ENCODE measurements around the gene OXCT2. TPM values are rescaled to one million over a fixed set of nuclear protein-coding genes. Genes with fewer than 3 reads are reported as not detected.

The OXCT2 gene
- total RNA-seq, 1 experiment from 2014 or later, result not detected

GRCh38 chr1:39762550-39763540, 8.3 kb downstream of the OXCT2 start:
- no peak for DNase-seq
- H3K27me3 ChIP-seq (ENCODE audit: control insufficient read depth, insufficient read depth, low read length), result no peaks in the 10 kb centered on the region
- H3K36me3 ChIP-seq (replicated peaks; ENCODE audit: control insufficient read depth, insufficient read depth, low read length), result no peaks in the 10 kb centered on the region
- H3K4me3 ChIP-seq (ENCODE audit: insufficient read depth, low read depth, low read length), result no peak overlapping the region

GRCh38 chr1:39761557-39762260, 9.4 kb downstream of the OXCT2 start:
- DNase-seq, result no peak
- Histone ChIP-seq H3K27me3 (ENCODE audit: control insufficient read depth, insufficient read depth, low read length) (no peaks in the 10 kb centered on the region), H3K36me3 (replicated peaks; ENCODE audit: control insufficient read depth, insufficient read depth, low read length) (no peaks in the 10 kb centered on the region), H3K4me3 (ENCODE audit: insufficient read depth, low read depth, low read length) (no peak overlapping the region)

DNA sequence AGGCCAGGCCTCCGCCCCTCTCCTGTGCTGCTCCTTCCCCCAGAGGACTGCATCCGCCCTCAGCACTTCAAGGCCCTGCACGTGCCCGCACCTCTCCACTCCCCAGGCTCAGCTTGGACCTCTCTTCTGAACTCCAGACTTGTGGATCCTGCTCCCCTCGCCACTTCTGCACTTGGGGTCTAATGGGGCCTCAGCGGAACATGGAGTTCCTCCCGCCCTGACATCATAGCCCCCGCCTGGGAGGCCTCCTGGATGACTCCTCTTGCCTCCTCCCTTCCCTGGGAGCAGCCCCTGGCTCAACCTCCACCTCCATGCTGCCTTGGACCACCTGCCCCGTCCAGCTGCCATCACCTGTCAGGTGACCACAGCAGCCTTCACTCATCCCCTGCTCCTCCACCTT, 10.1 kb downstream of the OXCT2 start:
- Histone ChIP-seq H3K27me3 (ENCODE audit: control insufficient read depth, insufficient read depth, low read length) (no peaks in the 10 kb centered on the region), H3K36me3 (replicated peaks; ENCODE audit: control insufficient read depth, insufficient read depth, low read length) (no peaks in the 10 kb centered on the region), H3K4me3 (ENCODE audit: insufficient read depth, low read depth, low read length) (no peak overlapping the region)
- no peak for DNase-seq

GRCh38 chr1:39760074-39761008, 10.8 kb downstream of the OXCT2 start:
- Histone ChIP-seq H3K36me3 (replicated peaks; ENCODE audit: control insufficient read depth, insufficient read depth, low read length) (no peaks in the 10 kb centered on the region), H3K27me3 (ENCODE audit: control insufficient read depth, insufficient read depth, low read length) (no peaks in the 10 kb centered on the region), H3K4me3 (ENCODE audit: insufficient read depth, low read depth, low read length) (no peak overlapping the region)
- DNase-seq, result no peak

GRCh38 chr1:39759436-39759726, 11.8 kb downstream of the OXCT2 start:
- H3K36me3 ChIP-seq (replicated peaks; ENCODE audit: control insufficient read depth, insufficient read depth, low read length), result no peaks in the 10 kb centered on the region
- no peaks in the 10 kb centered on the region for H3K27me3 ChIP-seq (ENCODE audit: control insufficient read depth, insufficient read depth, low read length)
- DNase-seq, result no peak
- H3K4me3 ChIP-seq (ENCODE audit: insufficient read depth, low read depth, low read length), result no peak overlapping the region

- no peaks in the 10 kb centered on the region for H3K27me3 ChIP-seq (ENCODE audit: control insufficient read depth, insufficient read depth, low read length)
- H3K36me3 ChIP-seq (replicated peaks; ENCODE audit: control insufficient read depth, insufficient read depth, low read length), result peaks cover under 1% of the 10 kb centered on the region
- DNase-seq, result no peak
- no peak overlapping the region for H3K4me3 ChIP-seq (ENCODE audit: insufficient read depth, low read depth, low read length)
These were observed 12.4 kb downstream of the OXCT2 start for GRCh38 chr1:39758556-39759435.

DNA sequence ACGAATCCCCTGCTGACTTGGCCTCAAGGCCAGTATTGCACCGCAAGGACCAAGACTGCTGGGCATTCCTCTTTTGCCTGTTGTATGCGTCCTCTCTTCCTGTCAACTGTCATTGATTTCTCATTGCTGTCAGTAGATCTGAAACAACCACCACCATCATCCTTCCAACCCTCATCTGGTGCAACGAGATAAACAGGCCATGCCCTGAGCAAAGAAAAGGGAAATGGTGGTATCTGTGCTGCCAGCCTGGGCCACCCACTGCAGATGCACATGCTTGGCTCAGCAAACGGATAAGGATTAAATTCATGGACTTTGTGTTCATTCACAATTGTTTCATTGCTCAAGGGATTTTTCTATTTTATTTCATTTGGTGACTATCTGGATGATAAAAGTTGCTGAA, 13.6 kb downstream of the OXCT2 start:
- no peak overlapping the region for H3K4me3 ChIP-seq (ENCODE audit: insufficient read depth, low read depth, low read length)
- DNase-seq, result no peak

GRCh38 chr1:39755965-39756659, 15.0 kb downstream of the OXCT2 start:
- no peak for DNase-seq
- H3K36me3 ChIP-seq (replicated peaks; ENCODE audit: control insufficient read depth, insufficient read depth, low read length), result peaks cover 17% of the 10 kb centered on the region
- no peaks in the 10 kb centered on the region for H3K27me3 ChIP-seq (ENCODE audit: control insufficient read depth, insufficient read depth, low read length)
- H3K4me3 ChIP-seq (ENCODE audit: insufficient read depth, low read depth, low read length), result no peak overlapping the region

More for the DNA sequence above, 13.6 kb downstream of the OXCT2 start:
- H3K27me3 ChIP-seq (ENCODE audit: control insufficient read depth, insufficient read depth, low read length), result no peaks in the 10 kb centered on the region
- H3K36me3 ChIP-seq (replicated peaks; ENCODE audit: control insufficient read depth, insufficient read depth, low read length), result peaks cover 10% of the 10 kb centered on the region

DNA sequence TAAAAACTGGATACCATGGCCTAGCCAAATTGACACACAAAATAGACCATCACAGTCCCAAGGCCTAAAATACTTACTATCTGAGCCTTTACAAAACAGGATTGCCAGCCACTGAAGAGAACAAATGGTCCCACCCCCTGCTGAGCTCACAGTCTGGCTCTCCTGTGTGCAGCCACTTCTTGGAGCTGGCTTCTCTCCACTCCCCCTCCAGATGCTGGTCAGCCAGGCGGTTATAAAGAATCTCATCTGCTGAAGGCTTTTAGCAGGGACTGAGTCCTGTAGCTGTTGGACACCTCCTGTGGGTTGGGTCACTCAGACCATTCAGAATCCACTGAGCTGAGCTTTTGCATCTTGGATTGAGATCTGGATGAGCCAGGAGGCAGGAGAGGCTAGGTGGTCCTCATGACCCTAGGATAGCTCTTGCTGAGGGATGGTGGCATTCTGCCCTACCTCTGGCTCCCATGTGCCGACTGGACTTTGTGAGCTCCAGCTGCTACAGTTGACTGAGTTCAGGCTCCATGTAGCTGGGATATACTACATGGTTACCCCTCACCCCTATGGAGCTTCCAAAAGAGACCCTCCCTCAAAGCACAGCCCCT, 16.1 kb downstream of the OXCT2 start:
- Histone ChIP-seq H3K36me3 (replicated peaks; ENCODE audit: control insufficient read depth, insufficient read depth, low read length) (peaks cover 19% of the 10 kb centered on the region), H3K4me3 (ENCODE audit: insufficient read depth, low read depth, low read length) (no peak overlapping the region), H3K27me3 (ENCODE audit: control insufficient read depth, insufficient read depth, low read length) (no peaks in the 10 kb centered on the region)
- no peak for DNase-seq

GRCh38 chr1:39754026-39754570, 17.1 kb downstream of the OXCT2 start:
- H3K36me3 ChIP-seq (replicated peaks; ENCODE audit: control insufficient read depth, insufficient read depth, low read length), result peaks cover 21% of the 10 kb centered on the region
- DNase-seq, result no peak
- H3K27me3 ChIP-seq (ENCODE audit: control insufficient read depth, insufficient read depth, low read length), result no peaks in the 10 kb centered on the region
- no peak overlapping the region for H3K4me3 ChIP-seq (ENCODE audit: insufficient read depth, low read depth, low read length)

GRCh38 chr1:39753132-39754025, 17.8 kb downstream of the OXCT2 start:
- DNase-seq, result no peak
- H3K4me3 ChIP-seq (ENCODE audit: insufficient read depth, low read depth, low read length), result no peak overlapping the region
- H3K27me3 ChIP-seq (ENCODE audit: control insufficient read depth, insufficient read depth, low read length), result no peaks in the 10 kb centered on the region
- H3K36me3 ChIP-seq (replicated peaks; ENCODE audit: control insufficient read depth, insufficient read depth, low read length), result peaks cover 24% of the 10 kb centered on the region

- peaks cover 24% of the 10 kb centered on the region for H3K36me3 ChIP-seq (replicated peaks; ENCODE audit: control insufficient read depth, insufficient read depth, low read length)
- no peak overlapping the region for H3K4me3 ChIP-seq (ENCODE audit: insufficient read depth, low read depth, low read length)
- H3K27me3 ChIP-seq (ENCODE audit: control insufficient read depth, insufficient read depth, low read length), result no peaks in the 10 kb centered on the region
- no peak for DNase-seq
These were observed 18.4 kb downstream of the OXCT2 start for GRCh38 chr1:39752703-39753102.

Data from H7 (cell line).